Astrocyte of the cerebellum (primary cell): ENCODE data around the gene KRTAP10-6.
"Not testable (repeated sequence)": the region's sequence is repeated elsewhere in the genome, so short reads cannot be mapped to it uniquely, and the experiment has no call there.

Experiments
- DNase-seq: peaks from one replicate; pipeline ENCODE4 v3.0.0-alpha.2; 2011; ENCODE audit warnings: low read depth
- H3K4me3 ChIP-seq: 2 replicates; pipeline ENCODE4 v1.5.1; 2011; ENCODE audit warnings: mild to moderate bottlenecking, low read depth, low read length, moderate library complexity
- in situ Hi-C: cut with HindIII; loops from 2 replicates; pipeline ENCODE4 v1.10.0; 2017; ENCODE audit warnings: low sequenced_read_pairs
- TF ChIP-seq, protein P1 (sequence below): IDR thresholded peaks from 2 replicates; pipeline ENCODE4 v1.5.1; 2012; ENCODE audit warnings: low read length, low read depth, moderate library complexity, mild to moderate bottlenecking; ENCODE audit errors: missing control alignments

The KRTAP10-6 gene

DNA sequence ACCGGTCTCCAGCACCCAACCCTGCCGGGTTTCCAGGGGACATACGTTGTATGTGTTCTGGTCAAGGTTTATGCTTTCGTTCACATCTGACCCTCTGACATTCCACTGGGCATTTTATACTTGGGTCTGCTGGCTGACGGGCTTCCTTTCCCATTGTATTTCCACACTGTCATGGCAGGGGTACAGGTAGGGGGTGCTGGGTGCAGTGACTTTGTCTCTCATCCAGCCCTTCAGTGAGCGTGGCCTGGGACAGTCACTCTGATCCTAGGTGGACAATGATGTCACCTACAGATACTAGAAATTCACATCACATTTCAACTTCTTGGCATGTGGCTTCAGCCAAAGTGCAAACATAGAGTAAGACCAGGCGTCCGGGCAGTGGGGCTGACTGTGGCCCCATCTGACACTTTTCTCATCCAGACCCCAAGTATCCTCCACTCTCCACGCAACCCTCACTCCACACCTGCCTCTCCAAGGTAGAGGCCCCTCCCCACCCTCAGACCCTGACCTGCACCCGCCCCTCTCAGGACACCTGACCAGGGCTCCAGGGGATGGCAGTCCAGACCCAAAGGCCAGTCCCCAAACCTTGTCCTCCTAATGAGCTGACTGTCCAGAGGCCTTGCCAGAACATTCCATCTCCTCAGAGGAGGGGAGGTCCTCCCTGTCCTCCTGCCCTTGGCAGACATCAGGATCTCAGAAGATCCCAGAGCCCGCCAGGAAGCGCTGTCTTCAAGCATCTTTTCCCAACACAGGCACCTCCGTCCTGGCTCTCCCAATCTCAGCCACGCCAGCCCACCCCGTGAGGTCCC is 44.1 kb upstream of the KRTAP10-6 start:
- no peak overlapping the region for H3K4me3 ChIP-seq
- TF ChIP-seq, protein P1, sequence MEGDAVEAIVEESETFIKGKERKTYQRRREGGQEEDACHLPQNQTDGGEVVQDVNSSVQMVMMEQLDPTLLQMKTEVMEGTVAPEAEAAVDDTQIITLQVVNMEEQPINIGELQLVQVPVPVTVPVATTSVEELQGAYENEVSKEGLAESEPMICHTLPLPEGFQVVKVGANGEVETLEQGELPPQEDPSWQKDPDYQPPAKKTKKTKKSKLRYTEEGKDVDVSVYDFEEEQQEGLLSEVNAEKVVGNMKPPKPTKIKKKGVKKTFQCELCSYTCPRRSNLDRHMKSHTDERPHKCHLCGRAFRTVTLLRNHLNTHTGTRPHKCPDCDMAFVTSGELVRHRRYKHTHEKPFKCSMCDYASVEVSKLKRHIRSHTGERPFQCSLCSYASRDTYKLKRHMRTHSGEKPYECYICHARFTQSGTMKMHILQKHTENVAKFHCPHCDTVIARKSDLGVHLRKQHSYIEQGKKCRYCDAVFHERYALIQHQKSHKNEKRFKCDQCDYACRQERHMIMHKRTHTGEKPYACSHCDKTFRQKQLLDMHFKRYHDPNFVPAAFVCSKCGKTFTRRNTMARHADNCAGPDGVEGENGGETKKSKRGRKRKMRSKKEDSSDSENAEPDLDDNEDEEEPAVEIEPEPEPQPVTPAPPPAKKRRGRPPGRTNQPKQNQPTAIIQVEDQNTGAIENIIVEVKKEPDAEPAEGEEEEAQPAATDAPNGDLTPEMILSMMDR = no peak
- no peak for DNase-seq
- in situ Hi-C loops = no loop called here

DNA sequence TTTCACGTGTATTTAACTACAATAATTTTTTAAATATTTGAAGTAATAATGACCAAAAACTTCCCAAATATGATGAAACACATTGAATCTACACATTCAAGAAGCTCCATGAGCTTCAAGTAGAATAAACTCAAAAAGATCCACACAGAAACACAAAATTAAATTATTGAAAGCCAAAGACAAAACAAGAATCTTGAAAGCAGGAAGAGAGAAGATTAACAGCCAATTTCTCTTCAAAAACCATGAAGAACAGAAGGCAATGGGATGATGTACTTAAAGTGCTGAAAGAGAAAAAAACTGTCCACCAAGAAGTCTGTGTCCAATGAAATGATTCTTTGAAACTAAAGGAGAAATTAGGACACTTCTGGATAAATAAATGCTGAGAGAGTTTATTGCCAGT is 39.8 kb upstream of the KRTAP10-6 start:
- in situ Hi-C loops = no loop called here
- DNase-seq = no peak
- TF ChIP-seq, protein P1 = no peak
- no peak overlapping the region for H3K4me3 ChIP-seq

DNA sequence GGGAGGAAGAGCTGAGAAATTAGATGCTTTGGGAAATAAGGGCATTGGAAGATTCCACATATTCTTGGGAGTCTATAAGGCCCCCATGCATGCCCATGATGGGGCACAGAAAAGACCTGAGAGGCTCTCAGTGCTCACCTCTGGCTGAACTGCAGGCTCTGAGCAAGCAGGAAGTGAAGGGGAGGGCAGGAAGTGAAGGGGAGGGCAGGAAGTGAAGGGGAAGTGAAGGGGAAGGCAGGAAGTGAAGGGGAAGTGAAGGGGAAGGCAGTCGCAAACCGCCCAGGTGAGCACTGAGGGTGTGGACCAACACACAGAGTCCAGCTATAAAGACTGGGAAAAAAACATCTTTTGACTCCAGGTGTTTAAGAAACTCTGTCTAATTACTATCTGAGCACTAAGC is 38.1 kb upstream of the KRTAP10-6 start:
- no peak for DNase-seq
- TF ChIP-seq, protein P1 = no peak
- H3K4me3 ChIP-seq = no peak overlapping the region
- in situ Hi-C loops = no loop called here

DNA sequence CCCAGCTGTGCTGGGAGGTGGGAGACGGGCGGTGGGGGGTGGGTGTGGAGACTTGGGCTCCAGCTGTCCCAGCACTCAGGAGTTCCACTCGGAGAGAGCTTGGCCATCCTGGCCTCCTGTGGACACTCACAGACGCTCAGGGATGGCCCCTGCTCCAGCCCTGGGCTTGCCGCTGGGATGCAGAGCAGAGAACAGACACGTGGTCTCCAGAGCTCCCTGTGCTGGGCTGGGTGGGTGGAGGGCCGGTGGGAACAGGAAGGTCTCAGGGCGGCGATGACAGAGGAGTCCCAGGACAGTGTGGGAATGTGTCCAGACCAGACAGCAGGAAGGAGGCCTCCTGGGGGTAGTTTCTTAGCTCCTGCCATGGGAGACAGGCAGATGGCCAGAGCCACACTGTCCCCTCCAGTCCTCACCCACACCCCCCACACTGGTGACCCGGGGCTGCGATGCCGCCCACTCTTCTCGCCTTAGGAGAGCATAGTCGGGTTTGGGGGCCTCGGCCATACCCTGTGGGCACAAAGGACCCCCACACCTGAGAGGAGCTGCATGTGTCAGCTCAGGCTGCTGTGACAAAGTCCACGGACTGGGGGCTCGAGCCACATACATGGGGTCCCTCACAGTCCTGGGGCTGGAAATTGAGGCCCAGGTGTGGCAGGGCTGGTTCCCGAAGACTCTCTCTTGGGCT is 36.5 kb upstream of the KRTAP10-6 start:
- in situ Hi-C loops = no loop called here
- DNase-seq = no peak
- TF ChIP-seq, protein P1 = no peak
- no peak overlapping the region for H3K4me3 ChIP-seq

DNA sequence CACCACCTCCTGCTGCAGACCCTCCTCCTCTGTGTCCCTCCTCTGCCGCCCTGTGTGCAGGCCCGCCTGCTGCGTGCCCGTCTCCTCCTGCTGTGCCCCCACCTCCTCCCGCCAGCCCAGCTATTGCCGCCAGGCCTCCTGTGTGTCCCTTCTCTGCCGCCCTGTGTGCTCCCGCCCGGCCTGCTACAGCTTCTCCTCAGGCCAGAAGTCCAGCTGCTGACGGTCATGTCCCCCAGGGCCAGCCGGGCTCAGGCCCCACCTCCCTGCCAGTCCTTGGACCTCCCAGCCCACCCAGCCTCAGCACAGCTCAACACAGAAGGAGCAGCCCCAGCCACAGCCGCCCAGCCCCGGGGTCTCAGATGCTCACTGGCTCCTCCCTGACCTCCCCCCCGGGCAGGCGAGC is 35.5 kb upstream of the KRTAP10-6 start:
- DNase-seq, H3K4me3 ChIP-seq, in situ Hi-C loops: not testable (repeated sequence)

DNA sequence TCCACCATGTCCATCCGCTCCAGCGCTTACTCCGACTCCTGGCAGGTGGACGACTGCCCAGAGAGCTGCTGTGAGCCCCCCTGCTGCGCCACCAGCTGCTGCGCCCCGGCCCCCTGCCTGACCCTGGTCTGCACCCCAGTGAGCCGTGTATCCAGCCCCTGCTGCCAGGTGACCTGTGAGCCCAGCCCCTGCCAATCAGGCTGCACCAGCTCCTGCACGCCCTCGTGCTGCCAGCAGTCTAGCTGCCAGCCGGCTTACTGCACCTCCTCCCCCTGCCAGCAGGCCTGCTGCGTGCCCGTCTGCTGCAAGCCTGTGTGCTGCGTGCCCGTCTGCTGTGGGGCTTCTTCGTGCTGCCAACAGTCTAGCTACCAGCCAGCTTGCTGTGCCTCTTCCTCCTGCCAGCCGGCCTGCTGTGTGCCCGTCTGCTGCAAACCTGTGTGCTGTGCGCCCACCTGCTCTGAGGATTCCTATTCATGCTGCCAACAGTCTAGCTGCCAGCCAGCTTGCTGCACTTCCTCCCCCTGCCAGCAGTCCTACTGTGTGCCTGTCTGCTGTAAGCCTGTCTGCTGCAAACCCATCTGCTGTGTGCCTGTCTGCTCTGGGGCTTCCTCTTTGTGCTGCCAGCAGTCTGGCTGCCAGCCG is 35.0 kb upstream of the KRTAP10-6 start:
- in situ Hi-C loops, H3K4me3 ChIP-seq, DNase-seq: not testable (repeated sequence)

DNA sequence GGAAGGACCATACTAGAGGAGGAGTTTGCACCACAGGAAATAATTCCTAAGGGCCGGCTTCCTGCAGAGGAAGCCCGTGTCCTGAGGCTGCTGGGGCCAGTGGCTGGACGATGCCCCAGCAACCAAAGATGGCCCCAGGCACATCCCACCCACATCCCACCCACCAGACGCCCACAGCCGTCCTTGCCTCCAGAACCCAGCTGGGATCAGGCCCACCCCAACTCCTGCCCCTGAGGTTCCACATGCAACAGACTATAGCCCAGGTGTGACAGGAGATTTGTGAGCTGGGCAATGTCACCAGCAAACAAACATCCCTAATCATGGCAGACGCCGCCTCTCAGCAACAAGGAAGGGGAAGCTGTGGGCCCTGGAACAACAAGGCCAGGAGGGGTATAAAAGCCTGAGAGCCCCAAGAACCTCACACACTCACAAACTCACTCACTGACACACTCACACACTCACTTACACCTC is 34.4 kb upstream of the KRTAP10-6 start, which contains the start of gene KRTAP10-9:
TSS of gene KRTAP10-9 (plus strand) at position 421 of the 471 bp plus-strand sequence. CDS start 79 bp downstream, outside the sequence.
- TF ChIP-seq, protein P1 = no peak
- in situ Hi-C loops = no loop called here
- H3K4me3 ChIP-seq = no peak within 1 kb of the TSS
- no peak for DNase-seq
